AG09309 (cell line): ENCODE results near the gene HLCS.

Source experiments
- DNase-seq: peaks from one replicate; pipeline ENCODE4 v3.0.0-alpha.2; 2010; ENCODE audit warnings: low read depth
- H3K4me3 ChIP-seq: 2 replicates; pipeline ENCODE4 v1.5.1; 2011; ENCODE audit warnings: mild to moderate bottlenecking, low read depth, low read length, moderate library complexity; ENCODE audit not compliant: control insufficient read depth
- CTCF ChIP-seq: IDR thresholded peaks from 2 replicates; pipeline ENCODE4 v1.5.1; 2011; ENCODE audit warnings: mild to moderate bottlenecking, low read depth, low read length, inconsistent platforms; ENCODE audit not compliant: insufficient read depth, control insufficient read depth; ENCODE audit errors: missing control alignments

The HLCS gene

GRCh38 chr21:36791180-36791579 is 175.3 kb downstream of the HLCS start:
- TF ChIP-seq CTCF: no peak
- no peak overlapping the region for H3K4me3 ChIP-seq
- DNase-seq: no peak

GRCh38 chr21:36790616-36791015 is 175.9 kb downstream of the HLCS start:
- no peak for TF ChIP-seq CTCF
- no peak overlapping the region for H3K4me3 ChIP-seq
- DNase-seq: no peak

GRCh38 chr21:36788120-36788638 is 178.3 kb downstream of the HLCS start:
- TF ChIP-seq CTCF: no peak
- H3K4me3 ChIP-seq: peak overlapping the region; percentile 27
- no peak for DNase-seq

- no peak for DNase-seq
- no peak for TF ChIP-seq CTCF
Measured at GRCh38 chr21:36786186-36786585, 180.3 kb downstream of the HLCS start.

GRCh38 chr21:36785615-36786014 is 180.9 kb downstream of the HLCS start:
- DNase-seq: no peak
- no peak for TF ChIP-seq CTCF
- H3K4me3 ChIP-seq: no peak overlapping the region

More at GRCh38 chr21:36786186-36786585, 180.3 kb downstream of the HLCS start:
- H3K4me3 ChIP-seq: no peak overlapping the region

GRCh38 chr21:36784947-36785346 is 181.5 kb downstream of the HLCS start:
- DNase-seq: no peak
- no peak for TF ChIP-seq CTCF
- H3K4me3 ChIP-seq: no peak overlapping the region
